Cardiac muscle cell (in vitro differentiated cells and primary cell): Measurements from ENCODE around the gene MEAF6. TPM values are rescaled to one million over a fixed set of nuclear protein-coding genes. Genes with fewer than 3 reads are reported as not detected.

Experiments used
- DNase-seq, 2 donors: peaks; one replicate each; pipeline versions ENCODE4 v3.0.0 to v3.0.0-alpha.2; 2010 to 2017; ENCODE audit warnings: low read depth in 1 of 2, low spot score in 1 of 2
- H3K27ac ChIP-seq: fragments of 200-600 bp; sonication (generic); 2 replicates; pipeline ENCODE4 v1.5.1; 2016
- H3K27me3 ChIP-seq: fragments of 200-600 bp; sonication (generic); 2 replicates; pipeline ENCODE4 v1.6.0; 2016; ENCODE audit warnings: control low read depth
- H3K36me3 ChIP-seq: fragments of 200-600 bp; sonication (generic); 2 replicates; pipeline ENCODE4 v1.5.1; 2016; ENCODE audit warnings: control low read depth
- H3K4me1 ChIP-seq: fragments of 200-600 bp; sonication (generic); 2 replicates; pipeline ENCODE4 v1.8.1; 2017; ENCODE audit warnings: low read depth, mild to moderate bottlenecking, mixed run types
- H3K4me3 ChIP-seq: fragments of 200-600 bp; sonication (generic); 2 replicates; pipeline ENCODE4 v1.5.1; 2016; ENCODE audit warnings: mild to moderate bottlenecking
- H3K9me3 ChIP-seq: fragments of 200-600 bp; sonication (generic); 2 replicates; pipeline ENCODE4 v1.5.1; 2017; ENCODE audit warnings: low read depth, mild to moderate bottlenecking, control low read depth
- CTCF ChIP-seq: IDR thresholded peaks from 2 replicates; pipeline ENCODE4 v1.5.1; 2012; ENCODE audit warnings: low read depth, mild to moderate bottlenecking, low read length
- polyA plus RNA-seq: library from polyadenylated mRNA; unstranded; fragments of >200 nt; fragmentation: Nextera tagmentation; extraction: Ambion mirVana; gene quantifications from 2 replicates; pipeline ENCODE4 v1.2.1, GENCODE V29; 2016
- total RNA-seq: library from RNA; depleted of rRNA; stranded (reverse); fragments of >200 nt; gene quantifications from 2 replicates; pipeline ENCODE4 v1.2.3, GENCODE V29; 2016

MEAF6 gene
- total and polyA plus RNA-seq, 2 experiments from 2014 or later = 68.2 to 138 TPM

GRCh38 chr1:37477946-37478345 lies 36.6 kb downstream of the MEAF6 start:
- Histone ChIP-seq H3K36me3 (peaks cover 19% of the 10 kb centered on the region), H3K27ac (no peak overlapping the region), H3K9me3 (no peaks in the 10 kb centered on the region), H3K4me1 (peaks cover 8% of the 10 kb centered on the region), H3K4me3 (no peak overlapping the region), H3K27me3 (peaks cover 11% of the 10 kb centered on the region)
- DNase-seq = no peak
- no peak for TF ChIP-seq CTCF

GRCh38 chr1:37477198-37477931 lies 37.2 kb downstream of the MEAF6 start:
- Histone ChIP-seq H3K4me1 (peaks cover 8% of the 10 kb centered on the region), H3K9me3 (no peaks in the 10 kb centered on the region), H3K27me3 (peaks cover 17% of the 10 kb centered on the region), H3K36me3 (peaks cover 19% of the 10 kb centered on the region), H3K4me3 (no peak overlapping the region), H3K27ac (no peak overlapping the region)
- no peak for TF ChIP-seq CTCF
- DNase-seq = peak; percentile 17 to 67

- DNase-seq = peak in 1 of 2 donors; percentile 93
- no peak for TF ChIP-seq CTCF
- peaks cover 8% of the 10 kb centered on the region for H3K4me1 ChIP-seq
- peaks cover 19% of the 10 kb centered on the region for H3K27me3 ChIP-seq
- H3K9me3 ChIP-seq = no peaks in the 10 kb centered on the region
- no peak overlapping the region for H3K27ac ChIP-seq
- peaks cover 19% of the 10 kb centered on the region for H3K36me3 ChIP-seq
- no peak overlapping the region for H3K4me3 ChIP-seq
Measured at GRCh38 chr1:37476460-37477197, 37.9 kb downstream of the MEAF6 start.

- H3K4me3 ChIP-seq = no peak overlapping the region
- no peak overlapping the region for H3K27ac ChIP-seq
- no peaks in the 10 kb centered on the region for H3K9me3 ChIP-seq
- peaks cover 8% of the 10 kb centered on the region for H3K4me1 ChIP-seq
- no peak for DNase-seq
- no peak for TF ChIP-seq CTCF
- peaks cover 15% of the 10 kb centered on the region for H3K36me3 ChIP-seq
- peaks cover 19% of the 10 kb centered on the region for H3K27me3 ChIP-seq
Measured at GRCh38 chr1:37476087-37476452, 38.5 kb downstream of the MEAF6 start.

GRCh38 chr1:37475380-37476086 lies 39.0 kb downstream of the MEAF6 start:
- peaks cover 8% of the 10 kb centered on the region for H3K4me1 ChIP-seq
- H3K4me3 ChIP-seq = peak overlapping the region; percentile 78
- H3K9me3 ChIP-seq = no peaks in the 10 kb centered on the region
- no peak overlapping the region for H3K27ac ChIP-seq
- DNase-seq = no peak
- no peak for TF ChIP-seq CTCF
- H3K27me3 ChIP-seq = peaks cover 19% of the 10 kb centered on the region
- peaks cover 13% of the 10 kb centered on the region for H3K36me3 ChIP-seq
